Astrocyte of the spinal cord (primary cell): ENCODE results near the gene POLR2F.

Experiments used
- DNase-seq: peaks from one replicate; pipeline ENCODE4 v3.0.0; 2011; ENCODE audit warnings: low read depth, low spot score
- H3K4me3 ChIP-seq: 2 replicates; pipeline ENCODE4 v1.5.1; 2011; ENCODE audit warnings: low read depth, mild to moderate bottlenecking, low read length, moderate library complexity
- CTCF ChIP-seq: IDR thresholded peaks from 2 replicates; pipeline ENCODE4 v1.5.1; 2012; ENCODE audit warnings: low read depth, mild to moderate bottlenecking, low read length, inconsistent platforms
- in situ Hi-C: cut with HindIII; loops from 2 replicates; pipeline ENCODE4 v1.10.0; 2017; ENCODE audit warnings: low sequenced_read_pairs

The POLR2F gene

GRCh38 chr22:37925330-37925729, 28.2 kb upstream of the POLR2F start:
- in situ Hi-C loops, result no loop called here
- no peak for DNase-seq
- H3K4me3 ChIP-seq, result no peak overlapping the region
- no peak for TF ChIP-seq CTCF

- no peak for DNase-seq
- no peak overlapping the region for H3K4me3 ChIP-seq
- in situ Hi-C loops, result no loop called here
- TF ChIP-seq CTCF, result no peak
These were observed 27.7 kb upstream of the POLR2F start for GRCh38 chr22:37925767-37926166.

- TF ChIP-seq CTCF, result no peak
- in situ Hi-C loops, result no loop called here
- no peak overlapping the region for H3K4me3 ChIP-seq
- no peak for DNase-seq
These were observed 27.1 kb upstream of the POLR2F start for GRCh38 chr22:37926358-37926757.

- no peak for TF ChIP-seq CTCF
- no peak for DNase-seq
- in situ Hi-C loops, result no loop called here
These were observed 26.5 kb upstream of the POLR2F start for GRCh38 chr22:37926771-37927636.

GRCh38 chr22:37927637-37927936, 25.9 kb upstream of the POLR2F start:
- in situ Hi-C loops, result no loop called here
- no peak overlapping the region for H3K4me3 ChIP-seq
- DNase-seq, result no peak
- no peak for TF ChIP-seq CTCF

More at GRCh38 chr22:37926771-37927636, 26.5 kb upstream of the POLR2F start:
- H3K4me3 ChIP-seq, result no peak overlapping the region

- in situ Hi-C loops, result no loop called here
- TF ChIP-seq CTCF, result no peak
- DNase-seq, result no peak
- H3K4me3 ChIP-seq, result no peak overlapping the region
These were observed 24.1 kb upstream of the POLR2F start for GRCh38 chr22:37929390-37929789.
